Stimulated activated CD4-positive, alpha-beta T cell treated with anti-CD3 and anti-CD28 coated beads, Interleukin-12 subunit alpha, Interleukin-12 subunit beta, amount 100 ng/mL, for 48 hours (primary cell): ENCODE measurements around the gene RGS6.
A peak's percentile ranks its signal among the peaks of the same experiment; 100 is the strongest.
"Not testable (repeated sequence)": the region's sequence is repeated elsewhere in the genome, so short reads cannot be mapped to it uniquely, and the experiment has no call there.

ENCODE experiments used
- DNase-seq, 3 donors: peaks; one replicate each; pipeline ENCODE4 v3.0.0-alpha.2; 2020; ENCODE audit warnings: low read depth in 2 of 3, low spot score in 1 of 3

The RGS6 gene

GRCh38 chr14:72444701-72445100, 512.5 kb downstream of the RGS6 start:
- DNase-seq = no peak

- no peak for DNase-seq
Observed at GRCh38 chr14:72448212-72448611, 516.0 kb downstream of the RGS6 start.

- no peak for DNase-seq
Observed at GRCh38 chr14:72450473-72451044, 518.3 kb downstream of the RGS6 start.

- DNase-seq = peak; percentile 11 to 38 (median 15)
Observed at GRCh38 chr14:72451054-72451972, 519.1 kb downstream of the RGS6 start.

GRCh38 chr14:72452774-72453173, 520.5 kb downstream of the RGS6 start:
- DNase-seq = no peak

GRCh38 chr14:72454388-72455160, 522.3 kb downstream of the RGS6 start:
- DNase-seq = no peak

- no peak for DNase-seq
Observed at GRCh38 chr14:72457641-72458040, 525.4 kb downstream of the RGS6 start.

GRCh38 chr14:72462056-72462455, 529.8 kb downstream of the RGS6 start:
- no peak for DNase-seq

GRCh38 chr14:72463291-72463866, 531.1 kb downstream of the RGS6 start:
- no peak for DNase-seq

GRCh38 chr14:72464226-72464625, 532.0 kb downstream of the RGS6 start:
- DNase-seq = no peak

GRCh38 chr14:72466325-72466724, 534.1 kb downstream of the RGS6 start:
- DNase-seq = no peak

- no peak for DNase-seq
Observed at GRCh38 chr14:72471346-72471745, 539.1 kb downstream of the RGS6 start.

- no peak for DNase-seq
Observed at GRCh38 chr14:72472845-72473244, 540.6 kb downstream of the RGS6 start.

GRCh38 chr14:72476657-72477499, 544.6 kb downstream of the RGS6 start:
- peak; percentile 45 to 60 (median 56) for DNase-seq

- not testable (repeated sequence) for DNase-seq
Observed at GRCh38 chr14:72477578-72477977, 545.3 kb downstream of the RGS6 start.

GRCh38 chr14:72478471-72478893, 546.3 kb downstream of the RGS6 start:
- DNase-seq = no peak

GRCh38 chr14:72479461-72479931, 547.3 kb downstream of the RGS6 start:
- no peak for DNase-seq

- no peak for DNase-seq
Observed at GRCh38 chr14:72480464-72481243, 548.4 kb downstream of the RGS6 start.

GRCh38 chr14:72483311-72483710, 551.1 kb downstream of the RGS6 start:
- no peak for DNase-seq

- no peak for DNase-seq
Observed at GRCh38 chr14:72485695-72486094, 553.5 kb downstream of the RGS6 start.
